ENCODE results near the gene TNFRSF19. TPM values are rescaled to one million over a fixed set of nuclear protein-coding genes. Genes with fewer than 3 reads are reported as not detected.
A peak's percentile ranks its signal among the peaks of the same experiment; 100 is the strongest.

TNFRSF19 gene
- total RNA-seq, 4 donors from 2014 or later, result 2.0 to 74.2 (median 4.2) TPM

DNA sequence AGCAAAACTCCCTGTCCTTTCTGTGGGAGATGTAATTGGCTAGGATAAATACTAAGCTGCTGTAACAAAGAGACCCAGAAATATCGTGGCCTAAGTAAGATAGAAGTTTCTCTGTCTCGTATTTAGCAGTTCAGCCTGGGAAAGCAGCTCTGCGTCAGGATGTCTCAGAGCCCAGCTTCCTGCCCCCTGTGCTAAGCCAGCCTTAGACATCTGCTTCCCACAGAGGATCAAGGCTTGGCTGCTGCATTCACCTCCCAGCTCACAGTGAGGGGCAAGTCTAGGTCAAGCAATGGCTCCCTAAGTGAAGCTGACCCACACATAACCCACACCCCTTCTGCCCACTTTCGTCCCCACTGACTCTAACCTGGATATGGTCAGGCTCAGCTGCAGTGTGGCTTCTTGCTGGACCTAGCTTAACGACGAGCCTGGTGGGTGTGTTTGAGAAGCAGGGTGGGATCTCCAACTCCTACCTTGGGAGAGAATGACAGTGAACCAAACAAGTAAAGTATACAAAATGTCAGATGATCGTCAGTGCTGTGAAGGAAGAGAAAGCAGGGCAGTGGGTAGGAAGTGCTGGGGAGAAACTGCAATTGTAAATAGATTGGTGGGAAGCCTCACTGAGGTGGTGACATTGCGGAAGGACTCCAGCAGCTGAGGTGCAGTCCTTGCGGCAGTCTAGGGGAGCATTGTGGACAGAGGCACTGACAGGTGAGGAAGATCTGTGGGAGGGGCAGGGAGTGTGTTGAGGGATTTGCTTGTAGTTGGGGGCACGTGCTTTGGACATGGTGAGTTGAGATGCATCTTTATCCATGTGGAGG is 82.9 kb downstream of the TNFRSF19 start:
- no peaks in the 10 kb centered on the region for H3K9me3 ChIP-seq
- intact Hi-C loops (cut with DNase I; ENCODE audit: low total_unique reads), result no loop called here
- H3K27me3 ChIP-seq, result no peaks in the 10 kb centered on the region
- no peak for DNase-seq
- no peak overlapping the region for H3K27ac ChIP-seq
- no peaks in the 10 kb centered on the region for H3K4me1 ChIP-seq
- H3K36me3 ChIP-seq, result no peaks in the 10 kb centered on the region
- H3K4me3 ChIP-seq, result no peak overlapping the region
- no peak for TF ChIP-seq POLR2A (IDR thresholded peaks at IDR 0.05)
- TF ChIP-seq, protein P1, sequence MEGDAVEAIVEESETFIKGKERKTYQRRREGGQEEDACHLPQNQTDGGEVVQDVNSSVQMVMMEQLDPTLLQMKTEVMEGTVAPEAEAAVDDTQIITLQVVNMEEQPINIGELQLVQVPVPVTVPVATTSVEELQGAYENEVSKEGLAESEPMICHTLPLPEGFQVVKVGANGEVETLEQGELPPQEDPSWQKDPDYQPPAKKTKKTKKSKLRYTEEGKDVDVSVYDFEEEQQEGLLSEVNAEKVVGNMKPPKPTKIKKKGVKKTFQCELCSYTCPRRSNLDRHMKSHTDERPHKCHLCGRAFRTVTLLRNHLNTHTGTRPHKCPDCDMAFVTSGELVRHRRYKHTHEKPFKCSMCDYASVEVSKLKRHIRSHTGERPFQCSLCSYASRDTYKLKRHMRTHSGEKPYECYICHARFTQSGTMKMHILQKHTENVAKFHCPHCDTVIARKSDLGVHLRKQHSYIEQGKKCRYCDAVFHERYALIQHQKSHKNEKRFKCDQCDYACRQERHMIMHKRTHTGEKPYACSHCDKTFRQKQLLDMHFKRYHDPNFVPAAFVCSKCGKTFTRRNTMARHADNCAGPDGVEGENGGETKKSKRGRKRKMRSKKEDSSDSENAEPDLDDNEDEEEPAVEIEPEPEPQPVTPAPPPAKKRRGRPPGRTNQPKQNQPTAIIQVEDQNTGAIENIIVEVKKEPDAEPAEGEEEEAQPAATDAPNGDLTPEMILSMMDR (IDR thresholded peaks at IDR 0.05), result no peak

DNA sequence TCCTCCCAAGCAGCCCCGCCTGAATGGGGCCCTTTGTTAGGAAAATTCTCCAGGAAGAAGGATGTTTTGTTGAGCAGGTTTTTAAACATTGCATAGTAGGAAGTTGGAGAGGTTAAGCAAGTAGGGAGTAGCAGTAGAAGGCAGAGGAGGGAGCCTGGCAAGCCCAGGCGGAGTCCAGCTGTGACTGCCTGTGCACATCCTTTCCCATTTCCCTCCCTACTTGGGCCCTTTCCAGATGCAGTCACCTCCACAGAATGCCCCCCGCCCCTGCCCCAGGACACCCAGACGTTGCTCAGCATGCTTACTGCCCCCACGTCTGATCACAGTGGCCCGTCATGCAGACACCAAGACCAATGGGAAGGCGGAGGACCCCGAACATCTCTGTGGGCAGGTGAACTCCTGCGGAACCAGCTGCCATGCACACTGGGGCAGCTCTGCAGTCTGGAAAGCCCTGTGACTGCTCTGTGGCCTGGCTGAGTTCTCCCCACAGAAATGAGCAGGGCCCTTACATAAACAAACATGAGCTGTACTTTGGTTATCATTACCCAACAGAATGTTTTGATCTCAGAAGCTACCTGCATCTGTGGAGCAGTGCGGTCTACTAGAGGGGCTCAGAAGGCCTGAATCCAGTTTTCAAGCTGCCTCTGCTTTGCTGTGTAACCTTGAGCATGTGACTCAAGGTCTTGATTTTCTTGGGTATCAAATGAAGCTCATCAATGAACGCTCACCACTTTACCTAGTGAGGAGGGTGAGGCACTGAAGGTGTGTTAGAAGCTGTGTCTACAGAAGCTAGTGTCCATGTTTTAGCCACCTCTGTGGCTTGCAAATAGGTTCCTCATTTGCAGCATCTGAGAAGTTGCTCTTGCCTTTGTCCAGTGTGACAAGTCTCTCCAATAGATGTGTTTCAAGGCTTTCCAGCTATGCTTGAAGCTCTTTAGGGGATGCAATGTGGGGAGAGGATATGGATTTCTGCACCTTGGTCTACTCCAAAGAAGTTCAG is 84.2 kb downstream of the TNFRSF19 start:
- no peak for DNase-seq
- TF ChIP-seq, protein P1 (IDR thresholded peaks at IDR 0.05), result no peak
- TF ChIP-seq POLR2A (IDR thresholded peaks at IDR 0.05), result no peak
- intact Hi-C loops (cut with DNase I; ENCODE audit: low total_unique reads), result no loop called here
- Histone ChIP-seq H3K9me3 (no peaks in the 10 kb centered on the region), H3K4me3 (no peak overlapping the region), H3K4me1 (no peaks in the 10 kb centered on the region), H3K27me3 (no peaks in the 10 kb centered on the region), H3K36me3 (no peaks in the 10 kb centered on the region), H3K27ac (peak overlapping the region; percentile 9 to 28)

DNA sequence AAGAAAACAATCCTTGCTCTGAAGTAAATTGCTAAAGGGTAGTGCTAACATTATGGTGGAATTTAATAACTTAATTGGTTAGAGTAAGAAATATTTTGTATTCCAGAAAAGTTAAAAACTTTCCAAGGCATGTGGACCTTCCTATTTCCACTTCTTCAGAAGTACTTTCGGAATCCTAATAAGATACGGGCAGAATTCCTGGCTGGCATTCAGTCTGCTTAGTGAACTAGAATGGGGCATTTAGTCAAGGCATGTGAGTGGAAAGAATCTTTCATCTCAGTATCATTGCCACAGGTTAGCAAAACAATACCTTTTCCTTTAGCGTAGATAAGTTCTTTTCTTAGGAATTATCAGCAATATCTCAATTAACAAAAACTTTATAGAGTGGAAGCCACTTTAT is 85.1 kb downstream of the TNFRSF19 start:
- Histone ChIP-seq H3K4me3 (no peak overlapping the region), H3K27ac (no peak overlapping the region), H3K9me3 (no peaks in the 10 kb centered on the region), H3K36me3 (no peaks in the 10 kb centered on the region), H3K27me3 (no peaks in the 10 kb centered on the region), H3K4me1 (no peaks in the 10 kb centered on the region)
- DNase-seq, result no peak
- TF ChIP-seq POLR2A (IDR thresholded peaks at IDR 0.05), result no peak
- TF ChIP-seq, protein P1 (IDR thresholded peaks at IDR 0.05), result no peak
- intact Hi-C loops (cut with DNase I; ENCODE audit: low total_unique reads), result no loop called here

GRCh38 chr13:23656637-23657371 is 86.6 kb downstream of the TNFRSF19 start:
- no peaks in the 10 kb centered on the region for H3K27me3 ChIP-seq
- no peak overlapping the region for H3K4me3 ChIP-seq
- TF ChIP-seq POLR2A (IDR thresholded peaks at IDR 0.05), result no peak
- TF ChIP-seq, protein P1 (IDR thresholded peaks at IDR 0.05), result no peak
- H3K4me1 ChIP-seq, result no peaks in the 10 kb centered on the region
- H3K9me3 ChIP-seq, result no peaks in the 10 kb centered on the region
- DNase-seq, result no peak
- peak overlapping the region; percentile 34 to 35 for H3K27ac ChIP-seq
- intact Hi-C loops (cut with DNase I; ENCODE audit: low total_unique reads), result no loop called here
- H3K36me3 ChIP-seq, result no peaks in the 10 kb centered on the region

Measured in uterus (tissue), 4 donors.